Upper lobe of left lung (tissue), 4 donors: ENCODE measurements around the gene GADD45GIP1.

Source experiments
- POLR2A ChIP-seq, 4 donors: fragments of 450-650 bp; IDR thresholded peaks; one replicate each; pipeline ENCODE4 v1.5.1; 2016 to 2017; ENCODE audit warnings: antibody characterized with exemption in 4 of 4, mild to moderate bottlenecking in 2 of 4
- POLR2AphosphoS5 ChIP-seq, 2 donors: sonication (generic); formaldehyde crosslinking; IDR thresholded peaks; one replicate each; pipeline ENCODE4 v1.5.1; 2017; ENCODE audit warnings: antibody characterized with exemption in 2 of 2
- TF ChIP-seq, protein P1 (sequence below), 6 experiments: fragments of 450-650 bp in 4 of 6; fragments of 200-600 bp in 2 of 6; sonication (generic) in 2 of 6; IDR thresholded peaks; one replicate each; pipeline ENCODE4 v1.5.1; 2016 to 2019; ENCODE audit warnings: antibody characterized with exemption in 6 of 6

DNA sequence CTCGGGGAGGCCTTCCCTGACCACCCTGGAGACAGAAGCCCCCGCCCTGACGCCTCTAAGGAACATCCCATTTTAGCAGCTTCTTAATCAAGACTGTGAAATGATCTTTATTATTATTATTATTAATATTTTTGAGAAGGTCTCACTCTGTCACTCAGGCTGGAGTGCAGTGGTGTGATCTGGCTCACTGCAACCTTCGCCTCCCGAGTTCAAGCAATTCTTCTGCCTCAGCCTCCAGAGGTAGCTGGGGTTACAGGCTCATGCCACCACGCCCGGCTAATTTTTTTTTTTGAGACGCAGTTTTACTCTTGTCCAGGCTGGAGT lies 8.8 kb upstream of the GADD45GIP1 start:
- TF ChIP-seq, protein P1, sequence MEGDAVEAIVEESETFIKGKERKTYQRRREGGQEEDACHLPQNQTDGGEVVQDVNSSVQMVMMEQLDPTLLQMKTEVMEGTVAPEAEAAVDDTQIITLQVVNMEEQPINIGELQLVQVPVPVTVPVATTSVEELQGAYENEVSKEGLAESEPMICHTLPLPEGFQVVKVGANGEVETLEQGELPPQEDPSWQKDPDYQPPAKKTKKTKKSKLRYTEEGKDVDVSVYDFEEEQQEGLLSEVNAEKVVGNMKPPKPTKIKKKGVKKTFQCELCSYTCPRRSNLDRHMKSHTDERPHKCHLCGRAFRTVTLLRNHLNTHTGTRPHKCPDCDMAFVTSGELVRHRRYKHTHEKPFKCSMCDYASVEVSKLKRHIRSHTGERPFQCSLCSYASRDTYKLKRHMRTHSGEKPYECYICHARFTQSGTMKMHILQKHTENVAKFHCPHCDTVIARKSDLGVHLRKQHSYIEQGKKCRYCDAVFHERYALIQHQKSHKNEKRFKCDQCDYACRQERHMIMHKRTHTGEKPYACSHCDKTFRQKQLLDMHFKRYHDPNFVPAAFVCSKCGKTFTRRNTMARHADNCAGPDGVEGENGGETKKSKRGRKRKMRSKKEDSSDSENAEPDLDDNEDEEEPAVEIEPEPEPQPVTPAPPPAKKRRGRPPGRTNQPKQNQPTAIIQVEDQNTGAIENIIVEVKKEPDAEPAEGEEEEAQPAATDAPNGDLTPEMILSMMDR (IDR thresholded peaks at IDR 0.05): no peak
- TF ChIP-seq POLR2AphosphoS5 (IDR thresholded peaks at IDR 0.05) (no peak), POLR2A (IDR thresholded peaks at IDR 0.05) (no peak)
